Naive thymus-derived CD8-positive, alpha-beta T cell (primary cell): ENCODE measurements around the gene PRXL2B. TPM values are rescaled to one million over a fixed set of nuclear protein-coding genes. Genes with fewer than 3 reads are reported as not detected.

Experiments used
- ATAC-seq, 2 donors: fragments of 150-1000 bp; cut with Tn5 transposase in 1 of 2; sonication (Bioruptor Pico), chemical (Tn5 transposase) in 1 of 2; 1 replicate in 1 of 2; 2 replicates in 1 of 2; pipeline ENCODE4 v1.10.0; 2021; ENCODE audit warnings: mild to moderate bottlenecking in 2 of 2, moderate library complexity in 2 of 2
- POLR2A ChIA-PET: fragments of 350-600 bp; sonication (Branson Sonifier 250); formaldehyde crosslinking; loops from one replicate; lab custom pipeline; 2021; ENCODE audit warnings: antibody characterized with exemption; lab: Charles Lee
- DNase-seq, 10 donors: peaks; one replicate each; pipeline versions ENCODE4 v3.0.0 to v3.0.0-alpha.2; 2020 to 2022
- H3K27ac Mint-ChIP-seq, 10 donors: one replicate each; pipeline ENCODE4 v1.8.0; 2020 to 2022; ENCODE audit warnings: mild to moderate bottlenecking in 10 of 10, mixed read lengths in 10 of 10, moderate library complexity in 4 of 10, inconsistent platforms in 1 of 10
- H3K27me3 Mint-ChIP-seq, 5 donors: one replicate each; pipeline ENCODE4 v1.8.0; 2021 to 2022; ENCODE audit warnings: mixed read lengths in 5 of 5
- H3K36me3 Mint-ChIP-seq, 3 donors: one replicate each; pipeline ENCODE4 v1.8.0; 2020 to 2022; ENCODE audit warnings: mixed read lengths in 3 of 3, mild to moderate bottlenecking in 2 of 3, inconsistent platforms in 1 of 3
- H3K4me1 Mint-ChIP-seq, 4 donors: one replicate each; pipeline ENCODE4 v1.8.0; 2021 to 2022; ENCODE audit warnings: mixed read lengths in 4 of 4
- H3K4me3 Mint-ChIP-seq, 10 donors: one replicate each; pipeline ENCODE4 v1.8.0; 2020 to 2022; ENCODE audit warnings: mild to moderate bottlenecking in 10 of 10, mixed read lengths in 10 of 10, moderate library complexity in 6 of 10, inconsistent platforms in 1 of 10
- H3K9me3 Mint-ChIP-seq, 9 donors: one replicate each; pipeline ENCODE4 v1.8.0; 2020 to 2022; ENCODE audit warnings: mixed read lengths in 9 of 9, mild to moderate bottlenecking in 3 of 9, inconsistent platforms in 1 of 9, moderate library complexity in 1 of 9
- polyA plus RNA-seq, 3 donors: library from polyadenylated mRNA; unstranded; fragments of 300-500 nt; fragmentation: Illumina TruSeq; gene quantifications; one replicate each; pipeline ENCODE4 v1.2.3, GENCODE V29; 2021
- total RNA-seq, 8 experiments: library from RNA in 2 of 8; stranded (reverse) in 2 of 8; gene quantifications; one replicate each; pipeline ENCODE4 v1.2.3 and lab custom pipeline; 2021 to 2026

Gene PRXL2B
- total and polyA plus RNA-seq, 5 experiments from 2014 or later: 20.6 to 45.4 (median 37.5) TPM

GRCh38 chr1:2640626-2641025 is 54.0 kb downstream of the PRXL2B start:
- H3K27me3 Mint-ChIP-seq: no peaks in the 10 kb centered on the region
- POLR2A ChIA-PET: interaction anchor here (1.2 to 4.9 kb wide), 4 partner anchors 56 to 92 kb away, joined by 3 to 50 read pairs (median 14); partner anchors contain the start of genes PRXL2B and TNFRSF14
- no peak for DNase-seq
- H3K4me1 Mint-ChIP-seq: peaks cover 9 to 46% (median 26%) of the 10 kb centered on the region in 4 donors
- peaks cover 0 to 3% (median 0%) of the 10 kb centered on the region in 9 donors for H3K9me3 Mint-ChIP-seq
- H3K27ac Mint-ChIP-seq: peak overlapping the region in 2 of 10 donors; percentile 22 to 59
- no peak for ATAC-seq
- peak overlapping the region in 2 of 10 donors; percentile 7 to 50 for H3K4me3 Mint-ChIP-seq
- H3K36me3 Mint-ChIP-seq: no peaks in the 10 kb centered on the region

Other genes with a start within 250 kb of the PRXL2B start
- gene MORN1, start 195.2 kb upstream of the PRXL2B start, total RNA-seq: 10 to 100 TPM; 14.5 to 18.8 TPM
- 1 to 10 TPM; 4.3 to 7.1 (median 5.0) TPM for gene MORN1, start 195.2 kb upstream of the PRXL2B start, polyA plus RNA-seq
- gene RER1, start 194.9 kb upstream of the PRXL2B start, total RNA-seq: 100 to 1,000 TPM; 131 to 139 TPM
- gene RER1, start 194.9 kb upstream of the PRXL2B start, polyA plus RNA-seq: 100 to 1,000 TPM; 118 to 146 (median 126) TPM
- 10 to 100 TPM; 15.5 to 20.1 TPM for gene PEX10, start 174.2 kb upstream of the PRXL2B start, total RNA-seq
- 10 to 100 TPM in 1 of 3 donors, 1 to 10 TPM in 2; 7.5 to 10.4 (median 9.1) TPM for gene PEX10, start 174.2 kb upstream of the PRXL2B start, polyA plus RNA-seq
- 10 to 100 TPM; 14.8 to 16.4 TPM for gene PLCH2, start 110.5 kb upstream of the PRXL2B start, total RNA-seq
- gene PLCH2, start 110.5 kb upstream of the PRXL2B start, polyA plus RNA-seq: under 1 TPM; 0.37 to 0.52 (median 0.37) TPM
- 100 to 1,000 TPM; 149 to 155 TPM for gene PANK4, start 60.2 kb upstream of the PRXL2B start, total RNA-seq
- gene PANK4, start 60.2 kb upstream of the PRXL2B start, polyA plus RNA-seq: 10 to 100 TPM in 2 of 3 donors, 1 to 10 TPM in 1; 9.0 to 31.7 (median 13.4) TPM
- gene HES5, start 56.5 kb upstream of the PRXL2B start, total RNA-seq: under 1 TPM in 1 of 2 experiments, not detected in 1; 0.30 TPM
- gene HES5, start 56.5 kb upstream of the PRXL2B start, polyA plus RNA-seq: not detected
- 100 to 1,000 TPM; 187 to 190 TPM for gene TNFRSF14, start 30.4 kb upstream of the PRXL2B start, total RNA-seq
- gene TNFRSF14, start 30.4 kb upstream of the PRXL2B start, polyA plus RNA-seq: 10 to 100 TPM; 45.8 to 61.6 (median 48.9) TPM
- gene MMEL1, start 46.2 kb downstream of the PRXL2B start, total RNA-seq: 1 to 10 TPM; 2.5 to 3.3 TPM
- 10 to 100 TPM in 1 of 3 donors, 1 to 10 TPM in 2; 6.0 to 18.9 (median 9.6) TPM for gene MMEL1, start 46.2 kb downstream of the PRXL2B start, polyA plus RNA-seq
- gene TTC34, start 214.9 kb downstream of the PRXL2B start, total RNA-seq: 1 to 10 TPM; 6.0 to 6.2 TPM
- gene TTC34, start 214.9 kb downstream of the PRXL2B start, polyA plus RNA-seq: under 1 TPM; 0.03 to 0.37 (median 0.08) TPM